Epithelial cell of proximal tubule (primary cell): ENCODE data around the gene ICE2. TPM values are rescaled to one million over a fixed set of nuclear protein-coding genes. Genes with fewer than 3 reads are reported as not detected.

Experiments
- DNase-seq: peaks from one replicate; pipeline ENCODE4 v3.0.0-alpha.2; 2011; ENCODE audit warnings: low read depth
- H3K4me3 ChIP-seq: 2 replicates; pipeline ENCODE4 v1.5.1; 2011; ENCODE audit warnings: low read depth, mild to moderate bottlenecking, low read length
- CTCF ChIP-seq: conservative IDR thresholded peaks from 2 replicates; pipeline ENCODE4 v1.5.1; 2012; ENCODE audit warnings: low read depth, mild to moderate bottlenecking, low read length
- total RNA-seq: library from RNA; depleted of rRNA; stranded (reverse); fragments of >200 nt; gene quantifications from 2 replicates; pipeline ENCODE4 v1.2.3, GENCODE V29; 2015

The ICE2 gene
- total RNA-seq, 1 donor from 2014 or later = 10.6 TPM

GRCh38 chr15:60494108-60494507 lies 15.2 kb upstream of the ICE2 start:
- no peak for TF ChIP-seq CTCF
- no peak overlapping the region for H3K4me3 ChIP-seq
- no peak for DNase-seq

- no peak for DNase-seq
- TF ChIP-seq CTCF = no peak
- H3K4me3 ChIP-seq = no peak overlapping the region
Measured at GRCh38 chr15:60493166-60493565, 14.2 kb upstream of the ICE2 start.

GRCh38 chr15:60486742-60487141 lies 7.8 kb upstream of the ICE2 start:
- no peak for TF ChIP-seq CTCF
- DNase-seq = no peak
- no peak overlapping the region for H3K4me3 ChIP-seq

GRCh38 chr15:60485365-60486055 lies 6.6 kb upstream of the ICE2 start:
- no peak overlapping the region for H3K4me3 ChIP-seq
- no peak for TF ChIP-seq CTCF
- DNase-seq = no peak

- no peak for DNase-seq
- H3K4me3 ChIP-seq = no peak overlapping the region
- no peak for TF ChIP-seq CTCF
Measured at GRCh38 chr15:60483042-60483441, 4.1 kb upstream of the ICE2 start.

- no peak for TF ChIP-seq CTCF
- H3K4me3 ChIP-seq = no peak overlapping the region
- no peak for DNase-seq
Measured at GRCh38 chr15:60480888-60481287, 1.9 kb upstream of the ICE2 start.

GRCh38 chr15:60480149-60480548 lies 1.2 kb upstream of the ICE2 start:
- H3K4me3 ChIP-seq = no peak overlapping the region
- no peak for TF ChIP-seq CTCF
- DNase-seq = no peak
